ENCODE measurements around the gene WDTC1. TPM values are rescaled to one million over a fixed set of nuclear protein-coding genes. Genes with fewer than 3 reads are reported as not detected.

The WDTC1 gene
- total RNA-seq, 6 experiments from 2014 or later = 26.2 to 30.3 (median 28.0) TPM

GRCh38 chr1:27353166-27353565 lies 118.7 kb downstream of the WDTC1 start:
- TF ChIP-seq, protein P1, sequence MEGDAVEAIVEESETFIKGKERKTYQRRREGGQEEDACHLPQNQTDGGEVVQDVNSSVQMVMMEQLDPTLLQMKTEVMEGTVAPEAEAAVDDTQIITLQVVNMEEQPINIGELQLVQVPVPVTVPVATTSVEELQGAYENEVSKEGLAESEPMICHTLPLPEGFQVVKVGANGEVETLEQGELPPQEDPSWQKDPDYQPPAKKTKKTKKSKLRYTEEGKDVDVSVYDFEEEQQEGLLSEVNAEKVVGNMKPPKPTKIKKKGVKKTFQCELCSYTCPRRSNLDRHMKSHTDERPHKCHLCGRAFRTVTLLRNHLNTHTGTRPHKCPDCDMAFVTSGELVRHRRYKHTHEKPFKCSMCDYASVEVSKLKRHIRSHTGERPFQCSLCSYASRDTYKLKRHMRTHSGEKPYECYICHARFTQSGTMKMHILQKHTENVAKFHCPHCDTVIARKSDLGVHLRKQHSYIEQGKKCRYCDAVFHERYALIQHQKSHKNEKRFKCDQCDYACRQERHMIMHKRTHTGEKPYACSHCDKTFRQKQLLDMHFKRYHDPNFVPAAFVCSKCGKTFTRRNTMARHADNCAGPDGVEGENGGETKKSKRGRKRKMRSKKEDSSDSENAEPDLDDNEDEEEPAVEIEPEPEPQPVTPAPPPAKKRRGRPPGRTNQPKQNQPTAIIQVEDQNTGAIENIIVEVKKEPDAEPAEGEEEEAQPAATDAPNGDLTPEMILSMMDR (IDR thresholded peaks at IDR 0.05) = no peak
- no peak for DNase-seq
- Mint-ChIP-seq H3K27ac (no peak overlapping the region), H3K4me3 (no peak overlapping the region), H3K27me3 (ENCODE audit: insufficient read depth) (no peaks in the 10 kb centered on the region; the same call in 1 of the 2 replicates), H3K4me1 (ENCODE audit: low read depth) (no peaks in the 10 kb centered on the region), H3K36me3 (ENCODE audit: low read depth) (peaks cover 14% of the 10 kb centered on the region; the same call in 1 of the 2 replicates), H3K9me3 (no peaks in the 10 kb centered on the region)

GRCh38 chr1:27353629-27354028 lies 119.2 kb downstream of the WDTC1 start:
- Mint-ChIP-seq H3K27me3 (ENCODE audit: insufficient read depth) (no peaks in the 10 kb centered on the region; the same call in 1 of the 2 replicates), H3K9me3 (no peaks in the 10 kb centered on the region), H3K4me1 (ENCODE audit: low read depth) (no peaks in the 10 kb centered on the region), H3K27ac (no peak overlapping the region), H3K4me3 (no peak overlapping the region), H3K36me3 (ENCODE audit: low read depth) (peaks cover 14% of the 10 kb centered on the region; the same call in 1 of the 2 replicates)
- no peak for DNase-seq
- TF ChIP-seq, protein P1 (IDR thresholded peaks at IDR 0.05) = no peak

DNA sequence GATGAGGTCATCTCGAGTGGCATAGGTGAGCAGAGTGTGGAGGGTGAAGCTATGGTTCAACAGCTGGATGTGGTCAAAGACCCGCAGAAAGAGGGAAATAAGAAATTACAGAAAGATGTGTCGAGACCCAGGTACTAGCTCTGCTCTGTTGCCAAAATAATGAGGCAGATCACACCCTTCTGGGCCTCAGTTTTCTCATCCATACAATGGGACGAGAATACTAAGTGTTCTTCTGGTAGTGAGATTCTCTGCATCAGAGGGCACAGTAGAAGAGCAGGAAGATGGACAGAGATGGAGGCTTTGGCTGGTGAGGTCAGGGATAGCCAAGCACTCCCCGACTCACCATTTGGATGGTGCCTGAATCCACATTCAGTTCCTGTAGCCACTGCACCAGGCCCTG lies 121.3 kb downstream of the WDTC1 start:
- Mint-ChIP-seq H3K4me1 (ENCODE audit: low read depth) (no peaks in the 10 kb centered on the region), H3K36me3 (ENCODE audit: low read depth) (peaks cover 28% of the 10 kb centered on the region), H3K9me3 (no peaks in the 10 kb centered on the region), H3K27me3 (ENCODE audit: insufficient read depth) (no peaks in the 10 kb centered on the region; the same call in 1 of the 2 replicates), H3K4me3 (no peak overlapping the region), H3K27ac (no peak overlapping the region)
- no peak for DNase-seq
- TF ChIP-seq, protein P1 (IDR thresholded peaks at IDR 0.05) = no peak

- H3K4me3 Mint-ChIP-seq = no peak overlapping the region
- H3K27me3 Mint-ChIP-seq (ENCODE audit: insufficient read depth) = no peaks in the 10 kb centered on the region; the same call in 1 of the 2 replicates
- H3K36me3 Mint-ChIP-seq (ENCODE audit: low read depth) = peaks cover 28% of the 10 kb centered on the region
- TF ChIP-seq, protein P1 (IDR thresholded peaks at IDR 0.05) = no peak
- H3K9me3 Mint-ChIP-seq = no peaks in the 10 kb centered on the region
- H3K27ac Mint-ChIP-seq = no peak overlapping the region
- H3K4me1 Mint-ChIP-seq (ENCODE audit: low read depth) = no peaks in the 10 kb centered on the region
- DNase-seq = no peak
Observed at GRCh38 chr1:27356277-27356618, 121.8 kb downstream of the WDTC1 start.

DNA sequence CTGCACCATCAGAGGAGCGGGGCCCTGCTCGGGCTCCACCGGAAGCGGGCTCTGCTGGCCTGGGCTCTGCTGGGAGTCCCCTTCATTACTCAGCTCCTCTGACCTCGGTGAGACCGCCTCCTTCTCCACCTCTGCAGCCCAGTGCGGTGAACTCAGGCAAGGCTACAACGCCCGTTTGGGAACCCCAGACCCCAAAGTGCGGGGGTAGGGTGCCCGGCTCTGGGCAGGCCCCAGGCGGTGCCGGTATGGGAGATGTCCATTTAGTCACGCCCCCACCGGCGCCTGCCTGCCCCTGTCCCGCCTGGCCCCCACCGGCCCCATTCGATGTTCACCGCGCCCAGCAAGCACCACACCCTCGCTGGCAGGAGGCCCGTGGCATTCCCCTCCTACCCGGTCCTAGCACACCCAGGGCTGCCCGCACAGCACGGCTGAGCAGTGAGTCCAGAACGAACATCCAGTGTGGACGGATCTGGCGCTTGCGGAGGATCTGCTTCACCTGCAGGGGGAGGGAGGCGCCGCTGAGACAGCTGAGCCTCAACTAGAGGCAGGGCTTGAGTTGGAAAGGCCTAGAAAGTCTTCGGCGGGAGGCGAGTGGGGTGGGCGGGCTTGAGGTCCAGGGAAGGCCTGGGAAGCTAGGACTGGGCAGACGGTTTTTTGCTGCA lies 122.3 kb downstream of the WDTC1 start:
- peaks cover 28% of the 10 kb centered on the region for H3K36me3 Mint-ChIP-seq (ENCODE audit: low read depth)
- TF ChIP-seq, protein P1 (IDR thresholded peaks at IDR 0.05) = no peak
- H3K27ac Mint-ChIP-seq = no peak overlapping the region
- DNase-seq = no peak
- no peaks in the 10 kb centered on the region for H3K9me3 Mint-ChIP-seq
- no peak overlapping the region for H3K4me3 Mint-ChIP-seq
- no peaks in the 10 kb centered on the region for H3K4me1 Mint-ChIP-seq (ENCODE audit: low read depth)
- no peaks in the 10 kb centered on the region; the same call in 1 of the 2 replicates for H3K27me3 Mint-ChIP-seq (ENCODE audit: insufficient read depth)
